ENCODE measurements around the gene TBC1D30. TPM values are rescaled to one million over a fixed set of nuclear protein-coding genes. Genes with fewer than 3 reads are reported as not detected.

The TBC1D30 gene
- total and polyA plus RNA-seq, 5 experiments from 2014 or later: 0.08 to 0.65 (median 0.57) TPM; not detected in 1

Other genes with a start within 250 kb of the TBC1D30 start
- gene RASSF3, start 214.2 kb upstream of the TBC1D30 start, total RNA-seq: 100 to 1,000 TPM; 172 to 177 TPM
- 1 to 10 TPM; 5.5 to 7.8 (median 5.7) TPM for gene RASSF3, start 214.2 kb upstream of the TBC1D30 start, polyA plus RNA-seq
- 10 to 100 TPM; 30.1 to 30.2 TPM for gene GNS, start 65.2 kb upstream of the TBC1D30 start, total RNA-seq
- gene GNS, start 65.2 kb upstream of the TBC1D30 start, polyA plus RNA-seq: 10 to 100 TPM; 36.3 to 39.8 (median 38.0) TPM